Vagina (tissue), 2 donors: Measurements from ENCODE around the gene CACNB2.

ENCODE experiments used
- CTCF ChIP-seq, 3 experiments: fragments of 450-650 bp in 2 of 3; fragments of 200-600 bp in 1 of 3; sonication (generic) in 1 of 3; IDR thresholded peaks; one replicate each; pipeline ENCODE4 v1.5.1; 2017 to 2019; ENCODE audit warnings: antibody characterized with exemption in 3 of 3, mild to moderate bottlenecking in 2 of 3, moderate library complexity in 2 of 3
- POLR2AphosphoS5 ChIP-seq, 2 donors: sonication (generic); formaldehyde crosslinking; IDR thresholded peaks; one replicate each; pipeline ENCODE4 v1.9.0; 2017; ENCODE audit warnings: antibody characterized with exemption in 2 of 2, mild to moderate bottlenecking in 2 of 2, low read depth in 1 of 2; ENCODE audit not compliant: insufficient read depth in 1 of 2

GRCh38 chr10:18104223-18104872, 35.9 kb upstream of the CACNB2 start:
- peak in 2 of 3 experiments; percentile 17 to 44 for TF ChIP-seq CTCF (IDR thresholded peaks at IDR 0.05)
- no peak for TF ChIP-seq POLR2AphosphoS5 (IDR thresholded peaks at IDR 0.05; ENCODE audit: insufficient read depth in 1 of 2, low read depth in 1 of 2)
